Testis (tissue), 2 donors: Measurements from ENCODE around the gene ZNF76.

ENCODE experiments used
- CTCF ChIP-seq, 3 experiments: fragments of 450-650 bp in 2 of 3; fragments of 200-600 bp in 1 of 3; sonication (generic) in 1 of 3; IDR thresholded peaks; one replicate each; pipeline ENCODE4 v1.5.1; 2016 to 2019; ENCODE audit warnings: antibody characterized with exemption in 3 of 3, mild to moderate bottlenecking in 2 of 3, moderate library complexity in 1 of 3
- POLR2A ChIP-seq: fragments of 450-650 bp; IDR thresholded peaks from one replicate; pipeline ENCODE4 v1.6.1; 2017; ENCODE audit warnings: antibody characterized with exemption, mild to moderate bottlenecking, moderate library complexity

GRCh38 chr6:35299674-35300073 is 40.1 kb downstream of the ZNF76 start:
- TF ChIP-seq POLR2A (no peak), CTCF (IDR thresholded peaks at IDR 0.05) (no peak)
